ENCODE measurements around the gene TTN.

The TTN gene

GRCh38 chr2:178807227-178808008 is at the start of gene TTN:
TTN (minus strand) TSS chr2:178807423; CDS start chr2:178804642, 2,781 bp downstream.
- no peak for TF ChIP-seq CTCF (IDR thresholded peaks at IDR 0.05; ENCODE audit: insufficient read depth, low read length, poor library complexity, severe bottlenecking)
- no peak for DNase-seq (ENCODE audit: extremely low read depth, insufficient read length)
- Histone ChIP-seq H3K27me3 (replicated peaks; ENCODE audit: control insufficient read depth, insufficient read depth, low read length) (no peaks in the 10 kb centered on the region), H3K36me3 (ENCODE audit: control insufficient read depth, insufficient read depth, low read length) (no peaks in the 10 kb centered on the region), H3K4me3 (replicated peaks; ENCODE audit: low read depth, low read length) (no peak within 1 kb of the TSS)

GRCh38 chr2:178855151-178855550 is 47.9 kb upstream of the TTN start:
- H3K36me3 ChIP-seq (ENCODE audit: control insufficient read depth, insufficient read depth, low read length) = no peaks in the 10 kb centered on the region
- DNase-seq (ENCODE audit: extremely low read depth, insufficient read length) = no peak
- H3K27me3 ChIP-seq (replicated peaks; ENCODE audit: control insufficient read depth, insufficient read depth, low read length) = no peaks in the 10 kb centered on the region
- TF ChIP-seq CTCF (IDR thresholded peaks at IDR 0.05; ENCODE audit: insufficient read depth, low read length, poor library complexity, severe bottlenecking) = no peak
- no peak overlapping the region for H3K4me3 ChIP-seq (replicated peaks; ENCODE audit: low read depth, low read length)

DNA sequence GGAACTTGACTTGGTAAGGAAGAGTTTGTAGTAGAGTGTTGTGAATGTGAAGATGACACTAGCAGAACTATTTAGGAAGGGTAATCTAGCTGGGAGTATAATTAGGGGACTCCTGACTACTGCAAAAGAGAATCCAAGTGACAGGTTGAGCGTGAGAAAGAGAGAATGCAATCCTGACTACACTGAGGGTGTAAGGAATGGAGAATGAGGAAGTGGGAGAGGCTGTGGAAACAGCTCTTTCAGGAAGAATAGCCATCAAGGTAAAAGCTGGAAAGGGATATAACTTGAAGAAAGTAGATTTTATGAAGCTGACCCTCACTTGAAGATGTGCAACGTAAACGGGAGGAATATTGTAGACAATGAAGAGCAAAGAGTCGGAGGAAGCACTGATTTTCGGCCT is 41.1 kb upstream of the TTN start:
- DNase-seq (ENCODE audit: extremely low read depth, insufficient read length) = no peak
- TF ChIP-seq CTCF (IDR thresholded peaks at IDR 0.05; ENCODE audit: insufficient read depth, low read length, poor library complexity, severe bottlenecking) = no peak
- no peaks in the 10 kb centered on the region for H3K27me3 ChIP-seq (replicated peaks; ENCODE audit: control insufficient read depth, insufficient read depth, low read length)
- H3K4me3 ChIP-seq (replicated peaks; ENCODE audit: low read depth, low read length) = no peak overlapping the region
- H3K36me3 ChIP-seq (ENCODE audit: control insufficient read depth, insufficient read depth, low read length) = no peaks in the 10 kb centered on the region

DNA sequence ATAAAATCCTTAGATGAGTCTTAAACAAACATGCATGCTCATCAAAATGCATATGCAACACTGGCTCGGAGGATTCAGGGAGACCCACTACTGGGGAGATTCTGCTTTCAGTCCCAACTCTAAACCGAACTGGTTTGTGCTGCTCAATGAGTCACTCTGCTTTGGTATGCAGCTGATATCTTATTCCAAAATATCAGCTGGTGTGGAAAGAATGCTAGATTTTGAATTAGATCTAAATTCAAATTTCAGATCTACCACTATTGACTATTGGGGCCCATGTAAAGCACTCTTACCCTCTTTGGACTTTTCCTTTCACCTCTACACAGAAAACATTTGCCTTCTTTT is 39.2 kb upstream of the TTN start:
- no peak for DNase-seq (ENCODE audit: extremely low read depth, insufficient read length)
- Histone ChIP-seq H3K4me3 (replicated peaks; ENCODE audit: low read depth, low read length) (no peak overlapping the region), H3K27me3 (replicated peaks; ENCODE audit: control insufficient read depth, insufficient read depth, low read length) (no peaks in the 10 kb centered on the region), H3K36me3 (ENCODE audit: control insufficient read depth, insufficient read depth, low read length) (no peaks in the 10 kb centered on the region)
- no peak for TF ChIP-seq CTCF (IDR thresholded peaks at IDR 0.05; ENCODE audit: insufficient read depth, low read length, poor library complexity, severe bottlenecking)

DNA sequence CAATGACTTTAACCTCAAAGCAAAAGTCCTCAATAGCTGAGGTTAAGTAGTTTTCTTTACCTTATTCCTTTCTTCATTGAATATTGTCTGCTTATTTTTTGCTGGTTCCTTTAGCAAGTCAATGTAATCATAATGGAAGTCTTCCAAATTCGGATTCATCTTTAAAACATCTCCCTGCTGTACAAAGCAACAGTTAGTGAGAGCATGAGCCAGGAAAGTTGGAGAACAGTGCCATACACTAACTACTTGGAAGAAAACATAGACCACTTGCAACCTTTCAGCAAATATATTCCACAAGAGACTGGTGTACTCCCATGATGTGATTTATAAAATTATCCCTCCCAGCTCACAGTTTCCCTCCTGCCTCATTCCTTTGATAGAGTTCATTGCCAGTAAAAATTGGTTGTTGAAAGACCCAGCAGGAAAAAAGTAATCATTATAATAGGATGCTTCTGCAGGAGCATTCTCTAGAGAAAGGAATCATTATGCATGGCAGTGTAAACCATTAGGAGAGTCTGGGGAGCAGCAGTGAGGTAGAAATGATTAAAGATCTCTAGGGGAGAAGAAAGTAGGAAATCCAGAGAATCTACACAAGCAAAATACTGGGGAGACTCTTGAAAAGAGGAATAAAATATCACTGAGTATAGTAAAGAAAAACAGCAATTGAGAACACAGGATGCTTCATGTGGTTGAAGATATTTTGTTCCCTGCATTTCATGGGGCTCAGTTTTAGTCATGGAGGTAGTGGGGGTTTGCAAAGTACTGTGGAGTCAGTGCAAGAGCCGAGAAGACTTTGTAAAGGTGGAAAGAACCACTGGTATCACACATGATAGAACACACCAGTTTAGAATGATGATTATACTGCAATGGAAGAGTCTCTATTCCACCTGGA is 38.6 kb upstream of the TTN start:
- H3K4me3 ChIP-seq (replicated peaks; ENCODE audit: low read depth, low read length) = no peak overlapping the region
- H3K27me3 ChIP-seq (replicated peaks; ENCODE audit: control insufficient read depth, insufficient read depth, low read length) = no peaks in the 10 kb centered on the region
- TF ChIP-seq CTCF (IDR thresholded peaks at IDR 0.05; ENCODE audit: insufficient read depth, low read length, poor library complexity, severe bottlenecking) = no peak
- no peak for DNase-seq (ENCODE audit: extremely low read depth, insufficient read length)
- H3K36me3 ChIP-seq (ENCODE audit: control insufficient read depth, insufficient read depth, low read length) = no peaks in the 10 kb centered on the region
